NCI-H460 (cell line): ENCODE data around the gene DHRS7C. TPM values are rescaled to one million over a fixed set of nuclear protein-coding genes. Genes with fewer than 3 reads are reported as not detected.
A peak's percentile ranks its signal among the peaks of the same experiment; 100 is the strongest.

Experiments
- DNase-seq: peaks from one replicate; pipeline ENCODE4 v3.0.0-alpha.2; 2016; ENCODE audit warnings: low read depth; ENCODE audit errors: extremely low read depth
- polyA plus RNA-seq: library from polyadenylated mRNA; depleted of rRNA; stranded (reverse); fragments of >200 nt; gene quantifications from 2 replicates; pipeline ENCODE4 v1.2.3, GENCODE V29; 2014; cell fraction: nucleus; rRNA removed
- total RNA-seq: library from RNA; depleted of rRNA; stranded (reverse); fragments of >200 nt; shearing (Covaris generic); gene quantifications from 2 replicates; pipeline ENCODE4 v1.2.3, GENCODE V29; 2014; rRNA removed

DHRS7C gene
- total RNA-seq, result not detected in 2 replicates
- not detected in 2 replicates for polyA plus RNA-seq

GRCh38 chr17:9790889-9791876, at the start of gene DHRS7C:
Gene DHRS7C, minus strand, starts transcription at chr17:9791592. Its CDS starts 308 bp downstream, at chr17:9791284.
- DNase-seq, result no peak

DNA sequence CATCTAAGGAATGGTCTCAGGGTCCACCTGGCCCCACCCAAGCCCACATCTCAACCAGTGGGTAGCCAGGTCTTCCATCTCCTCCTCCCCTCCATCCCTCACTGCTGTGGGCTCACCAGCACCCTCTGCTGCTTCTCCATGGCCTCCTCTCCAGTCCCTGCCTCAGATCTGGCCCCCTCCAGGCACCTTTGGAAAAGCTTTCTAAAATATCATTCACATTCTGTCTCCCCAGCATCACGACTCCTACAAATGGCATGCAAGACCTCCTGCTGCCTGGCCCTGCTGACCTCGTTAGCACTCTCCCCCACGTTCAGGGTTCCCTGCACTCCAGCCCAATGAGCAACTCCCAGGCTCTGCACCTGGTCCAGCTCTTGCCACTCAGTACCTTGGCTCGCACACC, 48.0 kb upstream of the DHRS7C start:
- peak; percentile 63 for DNase-seq

DNA sequence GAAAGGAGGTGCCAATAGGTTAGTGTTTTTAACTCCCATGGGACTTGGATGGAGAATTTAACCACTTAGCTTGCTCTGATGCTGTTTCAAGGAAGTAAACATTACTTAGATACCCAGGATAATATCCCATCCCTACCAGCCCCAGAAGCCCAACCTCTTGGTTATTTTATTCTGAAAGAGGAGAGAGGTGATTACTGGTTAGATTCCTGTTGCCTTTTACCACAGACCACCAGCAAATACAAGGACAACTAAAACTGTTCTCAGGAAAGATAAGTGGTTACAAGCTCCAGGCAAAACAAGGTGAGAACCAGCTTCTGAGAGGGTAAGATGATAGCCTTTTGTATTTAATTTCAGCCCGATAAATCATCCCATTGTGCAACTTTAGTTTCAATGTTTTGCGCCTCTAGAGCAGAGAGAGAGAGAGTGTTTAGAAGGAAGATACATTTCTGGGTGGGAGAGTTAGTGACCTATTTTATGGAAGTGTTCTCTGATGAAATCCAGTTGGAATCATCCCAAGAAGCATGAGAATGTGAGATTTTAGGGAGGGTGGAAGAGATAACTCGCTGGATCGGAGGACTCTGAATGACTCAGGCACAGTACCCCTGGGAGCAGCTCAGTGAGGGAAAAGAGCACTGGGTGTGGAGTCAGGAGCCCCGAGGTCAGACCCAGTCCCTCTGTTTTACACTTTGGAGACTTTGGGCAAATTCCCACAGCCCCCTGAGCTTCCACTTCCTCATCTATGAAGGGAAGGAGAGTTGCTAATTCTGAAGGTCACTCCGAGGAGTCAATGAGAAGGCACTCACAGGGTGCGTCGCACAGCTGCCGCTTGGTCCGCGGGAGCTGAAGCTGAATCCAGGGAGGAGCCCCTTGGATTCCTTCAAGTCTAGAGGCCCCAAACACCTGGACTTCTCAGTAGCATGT, 46.4 kb upstream of the DHRS7C start:
- peak; percentile 100 for DNase-seq

DNA sequence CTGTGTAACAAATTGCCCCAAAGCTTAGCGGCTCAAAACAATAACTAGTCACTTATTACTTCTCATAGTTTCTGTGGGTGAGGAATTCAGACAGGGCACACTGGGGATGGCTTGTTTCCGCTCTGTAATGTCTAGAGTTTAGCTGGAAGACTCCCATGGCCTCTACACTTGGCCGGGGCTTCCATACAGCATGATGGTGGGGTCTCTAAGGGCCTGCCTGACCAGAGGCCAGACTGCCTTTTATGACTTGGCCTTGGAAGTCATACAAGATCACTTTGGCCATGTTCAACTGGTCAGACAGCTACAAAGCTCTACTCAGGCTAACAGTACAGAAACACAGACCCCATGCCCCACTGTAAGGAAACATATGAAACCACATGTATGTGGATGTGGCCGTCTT, 42.5 kb upstream of the DHRS7C start:
- DNase-seq, result no peak

DNA sequence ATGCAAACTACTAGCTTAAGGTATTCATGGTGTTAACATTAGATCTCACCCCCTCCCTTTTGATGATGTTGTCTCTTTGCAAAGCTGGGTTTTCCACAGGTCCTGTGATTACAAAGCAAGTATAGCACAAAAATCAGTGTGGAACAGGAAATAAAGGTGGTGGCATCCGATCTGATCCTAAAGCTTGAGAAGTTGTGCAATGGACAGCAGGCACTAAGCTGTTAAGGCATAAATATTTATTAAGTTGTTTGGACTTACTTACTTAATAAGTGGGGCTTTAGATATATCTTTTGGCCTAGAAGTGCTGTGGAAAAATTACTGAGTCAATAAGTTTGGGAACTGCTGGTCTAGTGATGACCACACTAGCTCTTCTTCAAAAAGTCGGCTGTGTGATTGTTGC, 39.3 kb upstream of the DHRS7C start:
- DNase-seq, result no peak

- peak; percentile 51 for DNase-seq
These were observed 38.0 kb upstream of the DHRS7C start for GRCh38 chr17:9829343-9829742.

DNA sequence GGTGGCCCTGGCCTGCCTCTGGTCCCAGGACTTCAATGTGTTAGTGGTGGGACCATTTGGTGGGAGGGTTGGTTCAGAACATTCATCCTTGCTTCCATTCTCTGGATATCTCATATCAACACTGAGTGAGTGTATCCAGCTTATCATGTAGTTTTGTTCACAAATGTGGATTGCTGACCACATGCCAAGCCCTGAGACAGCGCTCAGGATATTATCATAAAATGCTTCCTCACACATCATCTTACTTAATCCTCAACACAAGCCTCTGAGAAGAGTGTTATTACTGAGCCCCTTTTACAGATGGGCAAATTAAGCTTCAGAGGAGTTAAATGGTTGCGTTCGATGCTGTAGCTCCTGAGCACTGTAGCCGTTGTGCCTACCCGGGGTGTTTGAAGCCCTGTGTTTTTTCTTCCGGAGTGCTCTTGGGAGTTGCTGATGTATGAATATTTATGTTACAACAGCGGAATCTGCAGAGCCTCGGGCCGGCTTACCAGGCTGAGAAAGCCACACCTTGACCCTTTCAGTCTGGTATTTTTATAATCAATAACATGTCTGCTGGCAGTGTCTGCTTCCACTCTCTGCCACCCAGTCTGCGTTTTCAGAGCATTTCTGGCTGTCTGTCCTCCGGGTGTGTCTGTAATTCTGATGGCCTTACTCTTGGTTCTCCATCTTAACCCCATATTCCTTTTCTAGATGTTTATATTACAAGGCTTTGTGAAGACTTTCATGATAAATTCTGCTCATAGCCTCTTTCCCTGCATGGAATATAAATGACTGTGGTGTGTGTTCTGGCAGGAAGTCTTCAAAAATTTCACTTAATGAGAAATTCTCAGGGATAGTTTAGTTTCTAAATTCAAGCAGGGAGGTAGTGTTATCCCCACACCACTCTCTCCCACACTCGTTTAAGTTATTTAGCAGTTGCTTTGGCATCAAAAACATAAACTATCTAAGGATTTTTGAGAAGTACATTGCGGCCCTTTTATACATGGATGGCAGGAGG, 37.2 kb upstream of the DHRS7C start:
- peak; percentile 73 for DNase-seq

- DNase-seq, result no peak
These were observed 34.3 kb upstream of the DHRS7C start, which contains the start of gene GLP2R for GRCh38 chr17:9825641-9826150. Gene GLP2R, plus strand, starts transcription at chr17:9825924. Its CDS starts 140 bp downstream, at chr17:9826064.

- no peak for DNase-seq
These were observed 33.5 kb upstream of the DHRS7C start for GRCh38 chr17:9824797-9825338.

- no peak for DNase-seq
These were observed 32.7 kb upstream of the DHRS7C start for GRCh38 chr17:9824094-9824493.

- no peak for DNase-seq
These were observed 30.5 kb upstream of the DHRS7C start, which contains the start of gene GSG1L2 for GRCh38 chr17:9821921-9822320. Gene GSG1L2, minus strand, starts transcription at chr17:9822079. Its CDS starts 8 bp downstream, at chr17:9822071.

DNA sequence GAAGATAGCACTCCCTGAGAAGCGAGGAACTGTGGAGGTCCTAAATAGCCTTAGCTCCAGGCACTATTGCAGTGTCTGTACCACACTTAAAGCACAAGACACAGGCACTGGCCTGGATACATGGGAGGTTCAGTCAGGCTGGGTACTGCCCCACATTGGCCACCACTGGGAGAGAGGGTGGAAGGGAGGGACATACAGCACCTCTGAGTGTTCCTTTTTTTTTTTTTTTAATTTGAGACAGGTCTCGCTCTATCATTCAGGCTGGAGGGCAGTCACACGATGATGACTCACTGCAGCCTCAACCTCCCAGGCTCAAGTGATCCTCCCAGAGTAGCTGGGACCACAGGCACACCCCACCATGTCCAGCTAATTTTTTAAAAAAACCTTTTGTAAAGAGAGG, 29.1 kb upstream of the DHRS7C start:
- DNase-seq, result no peak

GRCh38 chr17:9818760-9819159, 27.4 kb upstream of the DHRS7C start:
- DNase-seq, result no peak

DNA sequence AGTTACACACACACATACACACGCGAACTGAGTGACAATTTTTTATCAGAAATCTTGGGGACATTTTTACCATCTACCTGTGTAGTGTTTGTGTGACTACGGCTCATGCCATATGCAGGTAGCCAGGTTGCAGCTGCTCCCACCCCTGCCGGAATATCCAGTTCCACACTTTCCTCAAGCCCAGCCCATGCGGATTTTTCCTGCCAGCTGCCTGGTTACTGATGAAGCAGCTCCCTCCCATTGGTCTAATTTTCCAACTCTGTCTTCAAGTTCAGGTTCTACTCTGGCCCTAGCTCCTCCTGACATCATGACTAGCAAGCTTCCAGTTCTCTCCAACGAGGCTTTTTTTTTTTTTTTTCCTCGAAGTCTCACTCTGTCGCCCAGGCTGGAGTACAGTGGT, 25.7 kb upstream of the DHRS7C start:
- DNase-seq, result peak; percentile 67

- DNase-seq, result no peak
These were observed 25.1 kb upstream of the DHRS7C start for GRCh38 chr17:9816472-9816871.

- DNase-seq, result no peak
These were observed 23.0 kb upstream of the DHRS7C start for GRCh38 chr17:9814337-9814945.

DNA sequence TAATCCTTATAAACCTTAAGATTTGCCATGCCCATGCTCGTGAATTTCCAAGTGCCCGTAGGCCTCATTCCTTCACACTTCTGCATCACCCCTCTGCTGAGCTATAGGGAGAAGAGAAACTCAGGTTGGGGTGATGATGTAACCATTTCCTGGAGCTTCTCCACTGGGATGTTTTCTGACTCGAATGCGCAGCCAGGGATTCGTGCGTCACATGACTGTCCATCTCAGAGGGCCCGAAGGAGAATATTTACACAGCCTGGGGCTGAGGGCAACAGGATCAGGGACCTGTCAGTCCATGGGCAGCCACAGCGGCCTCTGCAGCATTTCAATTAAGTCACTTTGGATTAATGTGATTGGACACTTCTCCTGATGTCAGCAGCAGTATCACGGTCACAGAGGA, 21.8 kb upstream of the DHRS7C start:
- DNase-seq, result peak; percentile 82

DNA sequence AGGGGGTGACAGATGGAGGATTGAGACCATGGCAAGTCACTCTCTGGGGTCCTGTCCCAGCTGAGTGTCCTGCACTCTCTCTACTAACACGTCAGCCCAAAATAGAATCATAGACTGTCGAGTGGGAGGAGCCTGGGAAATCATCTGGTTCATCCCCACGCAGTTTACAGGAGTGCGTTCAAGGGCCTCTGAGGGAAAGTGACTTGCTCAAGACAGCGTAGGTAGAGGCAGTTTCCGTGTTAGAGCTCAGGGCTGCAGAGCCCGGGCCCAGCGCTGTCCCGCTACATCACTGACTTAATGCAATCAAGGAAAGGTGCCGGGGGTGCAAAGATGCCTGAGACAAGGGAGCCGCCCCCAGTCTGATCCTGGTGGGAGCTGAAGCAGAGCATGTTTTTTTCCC, 20.1 kb upstream of the DHRS7C start:
- no peak for DNase-seq

- no peak for DNase-seq
These were observed 19.7 kb upstream of the DHRS7C start for GRCh38 chr17:9811086-9811485.
